H1 (cell line): ENCODE data around the gene NAA10. TPM values are rescaled to one million over a fixed set of nuclear protein-coding genes. Genes with fewer than 3 reads are reported as not detected.

Source experiments
- CTCF ChIA-PET: fragments of 300-600 bp; sonication (Branson Sonifier 250); formaldehyde crosslinking; loops from one replicate; lab custom pipeline; 2021; ENCODE audit not compliant: partially characterized antibody; lab: Charles Lee
- POLR2A ChIA-PET: fragments of 300-600 bp; sonication (Branson Sonifier 250); formaldehyde crosslinking; loops from one replicate; lab custom pipeline; 2021; ENCODE audit warnings: inconsistent platforms; ENCODE audit not compliant: partially characterized antibody; lab: Charles Lee
- DNase-seq, 2 experiments: peaks; one replicate each; pipeline versions ENCODE4 v3.0.0 to v3.0.0-alpha.2; 2010 to 2022; ENCODE audit warnings: low spot score in 2 of 2, low read depth in 1 of 2, mixed read lengths in 1 of 2
- FAIRE-seq: peaks from 2 replicates; lab custom pipeline; 2011; peaks lifted over from hg19 to GRCh38; lab: Jason Lieb, UNC
- H2AFZ ChIP-seq: 2 replicates; pipeline ENCODE4 v1.8.1; 2012; ENCODE audit warnings: low read length, inconsistent platforms
- H2AK5ac ChIP-seq: 2 replicates; pipeline ENCODE4 v1.6.1; 2013; ENCODE audit warnings: low read depth, low read length
- H2BK120ac ChIP-seq: replicated peaks from 2 replicates; pipeline ENCODE3; 2013; ENCODE audit warnings: low read depth, low read length, inconsistent platforms
- H2BK12ac ChIP-seq: 2 replicates; pipeline ENCODE4 v1.6.1; 2013; ENCODE audit warnings: low read depth, low read length
- H2BK15ac ChIP-seq: 2 replicates; pipeline ENCODE4 v1.6.1; 2013; ENCODE audit warnings: low read length
- H2BK20ac ChIP-seq: 2 replicates; pipeline ENCODE4 v1.6.1; 2013; ENCODE audit warnings: low read length
- H2BK5ac ChIP-seq: 2 replicates; pipeline ENCODE4 v1.6.1; 2013; ENCODE audit warnings: low read depth, low read length
- H3K14ac ChIP-seq: 2 replicates; pipeline ENCODE4 v1.6.1; 2013; ENCODE audit warnings: inconsistent platforms; ENCODE audit not compliant: insufficient read length
- H3K18ac ChIP-seq: 2 replicates; pipeline ENCODE4 v1.6.1; 2013; ENCODE audit warnings: low read length; ENCODE audit errors: extremely low read depth
- H3K23ac ChIP-seq: 2 replicates; pipeline ENCODE4 v1.6.1; 2013; ENCODE audit warnings: inconsistent platforms; ENCODE audit not compliant: insufficient read length
- H3K23me2 ChIP-seq: 2 replicates; pipeline ENCODE4 v1.6.1; 2013; ENCODE audit warnings: low read depth, low read length
- H3K27ac ChIP-seq: 2 replicates; pipeline ENCODE4 v1.6.1; 2011; ENCODE audit warnings: low read depth, low read length, inconsistent platforms
- H3K27me3 ChIP-seq, 4 experiments: replicated peaks in 1 of 4; 1 replicate in 1 of 4; 2 replicates in 3 of 4; pipeline versions ENCODE4 v1.6.1 to v1.8.1; 2011 to 2013; ENCODE audit warnings: low read length in 3 of 4, mild to moderate bottlenecking in 3 of 4, inconsistent platforms in 2 of 4, mixed read lengths in 2 of 4, moderate library complexity in 1 of 4; ENCODE audit not compliant: control insufficient read depth in 3 of 4, insufficient read depth in 3 of 4; ENCODE audit errors: extremely low read depth in 1 of 4
- H3K36me3 ChIP-seq, 4 experiments: 2 replicates each; pipeline versions ENCODE4 v1.6.1 to v1.8.1; 2011 to 2013; ENCODE audit warnings: mild to moderate bottlenecking in 4 of 4, low read length in 3 of 4, moderate library complexity in 2 of 4, control low read depth in 1 of 4, inconsistent platforms in 1 of 4; ENCODE audit not compliant: insufficient read depth in 4 of 4, control insufficient read depth in 2 of 4
- H3K4ac ChIP-seq: replicated peaks from 2 replicates; pipeline ENCODE3; 2013; ENCODE audit warnings: low read length, low read depth, mixed read lengths, inconsistent platforms; ENCODE audit not compliant: insufficient read length
- H3K4me1 ChIP-seq, 4 experiments: replicated peaks in 1 of 4; 1 replicate in 1 of 4; 2 replicates in 3 of 4; pipeline versions ENCODE4 v1.6.1 to v1.8.1; 2011 to 2013; ENCODE audit warnings: low read length in 3 of 4, inconsistent platforms in 2 of 4, mixed read lengths in 1 of 4; ENCODE audit not compliant: insufficient read depth in 4 of 4, control insufficient read depth in 3 of 4
- H3K4me2 ChIP-seq, 2 experiments: 2 replicates each; pipeline versions ENCODE4 v1.6.1 to v1.8.1; 2011 to 2013; ENCODE audit warnings: low read depth in 2 of 2, low read length in 2 of 2, control low read depth in 1 of 2, inconsistent platforms in 1 of 2, mild to moderate bottlenecking in 1 of 2; ENCODE audit not compliant: insufficient read depth in 1 of 2
- H3K4me3 ChIP-seq, 4 experiments: fragments of 200-600, 300-600 bp in 1 of 4; sonication (generic), shearing (Covaris generic), sonication (Bioruptor Twin) in 1 of 4; 2 replicates each; pipeline versions ENCODE4 v1.5.1 to v1.8.1; 2011 to 2016; ENCODE audit warnings: low read length in 4 of 4, low read depth in 3 of 4, control low read depth in 2 of 4, inconsistent platforms in 2 of 4, mild to moderate bottlenecking in 2 of 4, mixed read lengths in 1 of 4, moderate library complexity in 1 of 4; ENCODE audit not compliant: insufficient read depth in 2 of 4; ENCODE audit errors: extremely low read depth in 1 of 4
- H3K56ac ChIP-seq: replicated peaks from 2 replicates; pipeline ENCODE3; 2013; ENCODE audit warnings: low read depth, mild to moderate bottlenecking, mixed read lengths, low read length, inconsistent platforms; ENCODE audit not compliant: insufficient read length
- H3K79me1 ChIP-seq: 2 replicates; pipeline ENCODE4 v1.6.1; 2013; ENCODE audit warnings: low read depth, low read length, control low read depth
- H3K79me2 ChIP-seq, 2 experiments: 2 replicates each; pipeline versions ENCODE4 v1.6.1 to v1.8.1; 2012 to 2013; ENCODE audit warnings: low read length in 2 of 2, mild to moderate bottlenecking in 2 of 2, inconsistent platforms in 1 of 2; ENCODE audit not compliant: insufficient read depth in 2 of 2, control insufficient read depth in 1 of 2
- H3K9ac ChIP-seq, 4 experiments: replicated peaks in 1 of 4; 1 replicate in 1 of 4; 2 replicates in 3 of 4; pipeline versions ENCODE4 v1.6.1 to v1.8.1; 2011 to 2013; ENCODE audit warnings: low read depth in 3 of 4, low read length in 3 of 4, control low read depth in 2 of 4, mild to moderate bottlenecking in 2 of 4, moderate library complexity in 2 of 4, inconsistent platforms in 1 of 4; ENCODE audit errors: extremely low read depth in 1 of 4
- H3K9me3 ChIP-seq, 2 experiments: 2 replicates each; pipeline versions ENCODE4 v1.6.1 to v1.8.1; 2012 to 2013; ENCODE audit warnings: mild to moderate bottlenecking in 2 of 2, moderate library complexity in 2 of 2, control low read depth in 1 of 2, inconsistent platforms in 1 of 2, low read depth in 1 of 2, low read length in 1 of 2, mixed read lengths in 1 of 2; ENCODE audit not compliant: insufficient read depth in 2 of 2
- H4K20me1 ChIP-seq, 2 experiments: replicated peaks in 1 of 2; 2 replicates each; pipeline versions ENCODE3 to v1.8.1; 2011 to 2013; ENCODE audit warnings: inconsistent platforms in 2 of 2, low read length in 2 of 2, mild to moderate bottlenecking in 1 of 2; ENCODE audit not compliant: insufficient read depth in 2 of 2, control insufficient read depth in 1 of 2
- H4K5ac ChIP-seq: 2 replicates; pipeline ENCODE4 v1.6.1; 2013; ENCODE audit warnings: low read length, low read depth, mixed read lengths, inconsistent platforms; ENCODE audit not compliant: insufficient read length
- H4K8ac ChIP-seq: 2 replicates; pipeline ENCODE4 v1.8.0; 2013; ENCODE audit warnings: mild to moderate bottlenecking, moderate library complexity, low read length, inconsistent platforms; ENCODE audit not compliant: insufficient read depth; ENCODE audit errors: extremely low read depth
- H4K91ac ChIP-seq: replicated peaks from 2 replicates; pipeline ENCODE3; 2013; ENCODE audit warnings: low read length, mixed read lengths, inconsistent platforms; ENCODE audit not compliant: insufficient read length
- CBX5 ChIP-seq: fragments of 300-800, 300-1000 bp; sonication (generic); IDR thresholded peaks from 2 replicates; pipeline ENCODE4 v1.7.1; 2016; ENCODE audit warnings: antibody characterized with exemption, low read length, low read depth
- FOSL1 ChIP-seq: IDR thresholded peaks from 2 replicates; pipeline ENCODE4 v1.6.1; 2011; ENCODE audit warnings: mild to moderate bottlenecking, low read depth, low read length, moderate library complexity; ENCODE audit not compliant: insufficient read depth
- GABPA ChIP-seq: IDR thresholded peaks from 2 replicates; pipeline ENCODE4 v1.6.1; 2011; ENCODE audit warnings: mild to moderate bottlenecking, low read length, moderate library complexity, borderline replicate concordance; ENCODE audit not compliant: insufficient read depth
- HDAC2 ChIP-seq, 2 experiments: fragments of 300-600 bp in 1 of 2; sonication (generic) in 1 of 2; IDR thresholded peaks; 2 replicates each; pipeline ENCODE4 v1.6.1; 2011 to 2012; ENCODE audit warnings: low read depth in 2 of 2, low read length in 2 of 2, mild to moderate bottlenecking in 2 of 2, moderate library complexity in 2 of 2, borderline replicate concordance in 1 of 2, inconsistent platforms in 1 of 2
- KDM1A ChIP-seq: fragments of 200-600, 300-600 bp; sonication (generic); IDR thresholded peaks from 2 replicates; pipeline ENCODE4 v1.7.1; 2016; ENCODE audit warnings: mild to moderate bottlenecking, low read length, borderline replicate concordance
- NANOG ChIP-seq: IDR thresholded peaks from 2 replicates; pipeline ENCODE4 v1.6.1; 2011; ENCODE audit warnings: low read length, low read depth, mild to moderate bottlenecking, inconsistent platforms; ENCODE audit not compliant: insufficient read depth, poor library complexity, severe bottlenecking
- PHF8 ChIP-seq: fragments of 200-600 bp; sonication (generic); conservative IDR thresholded peaks from 2 replicates; pipeline ENCODE4 v1.7.1; 2012; ENCODE audit warnings: low read depth, mild to moderate bottlenecking, inconsistent platforms, low read length, moderate library complexity
- POU5F1 ChIP-seq: IDR thresholded peaks from 2 replicates; pipeline ENCODE4 v1.6.1; 2011; ENCODE audit warnings: low read depth, mild to moderate bottlenecking, low read length, moderate library complexity
- RAD21 ChIP-seq, 2 experiments: IDR thresholded peaks in 1 of 2; conservative IDR thresholded peaks in 1 of 2; 2 replicates each; pipeline ENCODE4 v1.6.1; 2011; ENCODE audit warnings: low read depth in 2 of 2, low read length in 2 of 2, improper control_type of control experiment in 1 of 2, inconsistent platforms in 1 of 2, mild to moderate bottlenecking in 1 of 2, moderate library complexity in 1 of 2
- SAP30 ChIP-seq: fragments of 300-600 bp; sonication (generic); IDR thresholded peaks from 2 replicates; pipeline ENCODE4 v1.7.1; 2012; ENCODE audit warnings: low read length, moderate library complexity, mild to moderate bottlenecking, inconsistent platforms; ENCODE audit not compliant: insufficient read depth, insufficient replicate concordance
- WGBS, 2 experiments: shearing (Covaris generic) in 1 of 2; methylation state at CpG; one replicate each; pipeline versions ENCODE4 v1.1.6 to v1.1.7; 2013 to 2015; ENCODE audit warnings: low lambda C conversion rate in 2 of 2, mixed read lengths in 2 of 2, inconsistent platforms in 1 of 2, low coverage in 1 of 2, missing lambda C conversion rate in 1 of 2; ENCODE audit not compliant: insufficient replicate concordance in 2 of 2, insufficient coverage in 1 of 2, insufficient read length in 1 of 2; ENCODE audit errors: extremely low coverage in 1 of 2, missing lambda C conversion rate in 1 of 2; 5-methylcytosine and 5-hydroxymethylcytosine counted together
- polyA plus RNA-seq, 7 experiments: library from polyadenylated mRNA; depleted of rRNA in 3 of 7; stranded (reverse) in 5 of 7; unstranded in 2 of 7; fragments of >200 nt in 5 of 7; fragments of 200-250 nt in 2 of 7; gene quantifications; 1 replicate in 5 of 7; 2 replicates in 1 of 7; 4 replicates in 1 of 7; pipeline versions ENCODE4 v1.2.1 to v1.2.3, GENCODE V29; 2011 to 2013; ENCODE audit warnings: missing spikeins in 2 of 7, mixed read lengths in 2 of 7
- total RNA-seq: library from RNA; stranded (reverse); fragmentation: NEBNext Ultra II Directional; extraction: Animal tissue kit (Norgen Biotek cat#: 25700); gene quantifications from 2 replicates; pipeline ENCODE4 v1.2.1, GENCODE V29; 2021

The NAA10 gene
- total and polyA plus RNA-seq, 2 of the 8 experiments (the other 6 are each of a cell fraction or from before 2014, with no cell fraction given), result 80.4 to 98.8 TPM

GRCh38 chrX:153905481-153906095, 29.2 kb downstream of the NAA10 start:
- Histone ChIP-seq H2BK20ac (no peak overlapping the region), H3K4me1 (peaks cover 0 to 15% (median 0%) of the 10 kb centered on the region in 4 experiments; a peak in 1 of 7 replicates), H2AK5ac (no peak overlapping the region), H3K56ac (no peak overlapping the region), H3K27ac (no peak overlapping the region), H3K79me2 (no peaks in the 10 kb centered on the region), H4K91ac (no peak overlapping the region), H3K9ac (no peak overlapping the region), H3K9me3 (no peaks in the 10 kb centered on the region), H4K5ac (no peak overlapping the region), H2AFZ (no peak overlapping the region), H3K79me1 (no peaks in the 10 kb centered on the region), H3K4me3 (no peak overlapping the region), H3K18ac (no peak overlapping the region), H2BK12ac (no peak overlapping the region), H3K27me3 (no peaks in the 10 kb centered on the region), H3K4ac (no peak overlapping the region), H3K23ac (no peak overlapping the region), H2BK120ac (no peak overlapping the region), H4K20me1 (peaks cover 0 to 4% of the 10 kb centered on the region in 2 experiments), H3K36me3 (no peaks in the 10 kb centered on the region; a peak in 1 of 8 replicates), H3K14ac (no peak overlapping the region), H3K4me2 (no peak overlapping the region), H4K8ac (no peak overlapping the region), H2BK15ac (no peak overlapping the region), H2BK5ac (no peak overlapping the region), H3K23me2 (peaks cover 3% of the 10 kb centered on the region; the same call in 1 of the 2 replicates)
- FAIRE-seq, result no peak
- ChIA-PET CTCF (interaction anchor here (1.1 to 2.3 kb wide), 4 partner anchors 10 to 169 kb away, joined by 3 to 9 read pairs (median 4); no protein-coding TSS in a partner anchor), POLR2A (interaction anchor here (0.8 to 1.6 kb wide), 4 partner anchors 12 to 307 kb away, joined by 3 to 5 read pairs (median 4); no protein-coding TSS in a partner anchor)
- no peak for DNase-seq
- 99% methylated on average over 12 of the region's 32 CpGs; no CpG with 5 or more reads in 1 of the 2 experiments for WGBS, 2 experiments
- TF ChIP-seq SAP30, result no peak
- TF ChIP-seq NANOG, result no peak
- TF ChIP-seq FOSL1, result no peak
- TF ChIP-seq KDM1A, result no peak
- no peak for TF ChIP-seq PHF8
- TF ChIP-seq HDAC2 (IDR thresholded peaks at IDR 0.05; ENCODE audit: borderline replicate concordance in 1 of 2, low read depth in 2 of 2, low read length in 2 of 2), result no peak
- TF ChIP-seq RAD21 (IDR thresholded peaks at IDR 0.05 in 1 of 2, conservative IDR thresholded peaks at IDR 0.05 in 1 of 2; ENCODE audit: low read depth in 2 of 2, low read length in 2 of 2), result no peak
- TF ChIP-seq POU5F1, result no peak
- TF ChIP-seq CBX5, result no peak
- no peak for TF ChIP-seq GABPA
